ENCODE measurements around the gene PTPRT.

The PTPRT gene

DNA sequence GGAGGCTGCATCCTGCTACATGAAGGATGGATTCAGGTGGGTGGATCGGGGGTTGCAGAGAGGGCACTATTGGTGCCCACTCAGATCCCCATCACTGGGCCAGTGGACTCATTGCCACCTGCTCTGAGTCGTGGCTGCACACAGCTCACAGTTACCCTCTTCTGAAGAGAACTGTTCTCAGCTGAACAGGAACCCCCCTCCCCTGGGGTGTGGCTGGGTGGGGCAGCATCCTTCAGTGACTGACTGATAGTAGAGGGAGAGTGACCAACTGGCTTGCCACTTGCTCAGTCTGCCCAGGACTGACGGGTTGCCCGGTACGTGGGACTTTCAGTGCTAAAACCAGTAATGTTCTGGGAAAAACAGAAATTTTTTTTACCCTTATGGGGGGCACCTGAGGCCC, 1077.5 kb downstream of the PTPRT start:
- no peak overlapping the region for H3K27ac ChIP-seq (ENCODE audit: low read length)
- DNase-seq: no peak
- H3K79me2 ChIP-seq (ENCODE audit: low read length): no peaks in the 10 kb centered on the region

DNA sequence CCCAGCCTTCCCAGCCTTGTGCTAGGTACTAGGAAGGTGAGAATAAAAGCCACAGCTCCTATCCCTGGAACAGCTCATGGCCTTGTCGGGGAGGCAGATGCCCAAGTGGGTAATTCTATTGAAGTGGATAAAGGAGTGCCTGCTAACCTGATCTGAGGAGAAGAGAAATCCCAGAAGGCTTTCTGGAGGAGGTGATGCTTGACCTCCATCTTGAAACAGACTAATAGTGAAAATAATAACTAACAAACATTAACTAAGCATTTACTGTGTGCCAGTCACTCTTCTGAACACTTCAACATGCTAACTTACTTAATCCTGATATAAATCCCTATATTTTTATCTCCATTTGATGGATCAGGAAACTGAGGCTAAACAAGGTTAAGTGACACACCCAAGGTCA, 1078.4 kb downstream of the PTPRT start:
- no peaks in the 10 kb centered on the region for H3F3A ChIP-seq (ENCODE audit: insufficient read depth, low read length)
- no peak overlapping the region for H3K9ac ChIP-seq (ENCODE audit: low read length)
- H3K4me2 ChIP-seq (ENCODE audit: low read depth, low read length): no peak overlapping the region
- no peaks in the 10 kb centered on the region for H3K9me2 ChIP-seq (replicated peaks; ENCODE audit: insufficient read depth, low read length)
- H3K27me3 ChIP-seq (replicated peaks; ENCODE audit: insufficient read depth, low read length): no peaks in the 10 kb centered on the region
- no peak overlapping the region for H3K27ac ChIP-seq (ENCODE audit: low read length)
- no peak overlapping the region for H3K4me3 ChIP-seq (ENCODE audit: low read length)
- H3K9me3 ChIP-seq (replicated peaks; ENCODE audit: insufficient read depth, low read length): no peaks in the 10 kb centered on the region
- no peaks in the 10 kb centered on the region for H3K4me1 ChIP-seq (ENCODE audit: low read length)
- no peak overlapping the region for H2AFZ ChIP-seq (ENCODE audit: low read length)
- no peaks in the 10 kb centered on the region for H3K79me2 ChIP-seq (ENCODE audit: low read length)
- H3K36me3 ChIP-seq (replicated peaks; ENCODE audit: insufficient read depth, low read length): no peaks in the 10 kb centered on the region
- DNase-seq: no peak
- TF ChIP-seq, protein P1, sequence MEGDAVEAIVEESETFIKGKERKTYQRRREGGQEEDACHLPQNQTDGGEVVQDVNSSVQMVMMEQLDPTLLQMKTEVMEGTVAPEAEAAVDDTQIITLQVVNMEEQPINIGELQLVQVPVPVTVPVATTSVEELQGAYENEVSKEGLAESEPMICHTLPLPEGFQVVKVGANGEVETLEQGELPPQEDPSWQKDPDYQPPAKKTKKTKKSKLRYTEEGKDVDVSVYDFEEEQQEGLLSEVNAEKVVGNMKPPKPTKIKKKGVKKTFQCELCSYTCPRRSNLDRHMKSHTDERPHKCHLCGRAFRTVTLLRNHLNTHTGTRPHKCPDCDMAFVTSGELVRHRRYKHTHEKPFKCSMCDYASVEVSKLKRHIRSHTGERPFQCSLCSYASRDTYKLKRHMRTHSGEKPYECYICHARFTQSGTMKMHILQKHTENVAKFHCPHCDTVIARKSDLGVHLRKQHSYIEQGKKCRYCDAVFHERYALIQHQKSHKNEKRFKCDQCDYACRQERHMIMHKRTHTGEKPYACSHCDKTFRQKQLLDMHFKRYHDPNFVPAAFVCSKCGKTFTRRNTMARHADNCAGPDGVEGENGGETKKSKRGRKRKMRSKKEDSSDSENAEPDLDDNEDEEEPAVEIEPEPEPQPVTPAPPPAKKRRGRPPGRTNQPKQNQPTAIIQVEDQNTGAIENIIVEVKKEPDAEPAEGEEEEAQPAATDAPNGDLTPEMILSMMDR (IDR thresholded peaks at IDR 0.05; ENCODE audit: low read length): no peak
- TF ChIP-seq EZH2phosphoT487 (IDR thresholded peaks at IDR 0.05; ENCODE audit: low read length) (no peak), EZH2 (optimal IDR thresholded peaks at IDR 0.05; ENCODE audit: low read depth, low read length) (no peak)
- H4K20me1 ChIP-seq (ENCODE audit: insufficient read depth, low read length): no peaks in the 10 kb centered on the region

More for the DNA sequence above, 1077.5 kb downstream of the PTPRT start:
- H3F3A ChIP-seq (ENCODE audit: insufficient read depth, low read length): no peaks in the 10 kb centered on the region
- no peaks in the 10 kb centered on the region for H3K9me3 ChIP-seq (replicated peaks; ENCODE audit: insufficient read depth, low read length)
- no peak overlapping the region for H3K4me2 ChIP-seq (ENCODE audit: low read depth, low read length)
- TF ChIP-seq, protein P1 (IDR thresholded peaks at IDR 0.05; ENCODE audit: low read length): no peak
- TF ChIP-seq EZH2phosphoT487 (IDR thresholded peaks at IDR 0.05; ENCODE audit: low read length) (no peak), EZH2 (optimal IDR thresholded peaks at IDR 0.05; ENCODE audit: low read depth, low read length) (no peak)
- no peak overlapping the region for H2AFZ ChIP-seq (ENCODE audit: low read length)
- H4K20me1 ChIP-seq (ENCODE audit: insufficient read depth, low read length): no peaks in the 10 kb centered on the region
- no peaks in the 10 kb centered on the region for H3K4me1 ChIP-seq (ENCODE audit: low read length)
- H3K4me3 ChIP-seq (ENCODE audit: low read length): no peak overlapping the region
- H3K9me2 ChIP-seq (replicated peaks; ENCODE audit: insufficient read depth, low read length): no peaks in the 10 kb centered on the region
- H3K36me3 ChIP-seq (replicated peaks; ENCODE audit: insufficient read depth, low read length): no peaks in the 10 kb centered on the region
- no peak overlapping the region for H3K9ac ChIP-seq (ENCODE audit: low read length)
- no peaks in the 10 kb centered on the region for H3K27me3 ChIP-seq (replicated peaks; ENCODE audit: insufficient read depth, low read length)

DNA sequence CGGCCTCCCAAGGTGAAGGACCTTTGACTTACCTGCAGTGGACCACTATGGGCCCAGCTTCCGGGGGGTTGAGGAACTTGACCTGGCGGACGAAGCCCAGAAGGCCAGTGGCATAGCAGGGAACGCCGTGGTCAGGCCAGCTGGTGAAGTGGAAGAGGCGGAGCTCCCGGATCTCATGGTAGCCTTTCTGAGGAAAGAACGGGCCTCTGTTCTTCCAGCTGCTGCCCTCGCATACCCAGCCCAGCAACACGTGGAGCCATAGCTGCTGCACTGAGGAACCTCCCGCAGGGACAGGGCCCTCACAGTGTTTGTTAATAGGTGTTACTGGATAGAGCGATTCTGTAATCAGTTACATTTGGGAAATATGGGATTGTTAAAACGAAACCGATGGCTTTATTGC, 1079.4 kb downstream of the PTPRT start:
- H3K4me3 ChIP-seq (ENCODE audit: low read length): no peak overlapping the region
- no peaks in the 10 kb centered on the region for H3K27me3 ChIP-seq (replicated peaks; ENCODE audit: insufficient read depth, low read length)
- H3K9me2 ChIP-seq (replicated peaks; ENCODE audit: insufficient read depth, low read length): no peaks in the 10 kb centered on the region
- no peak overlapping the region for H3K4me2 ChIP-seq (ENCODE audit: low read depth, low read length)
- H3K9me3 ChIP-seq (replicated peaks; ENCODE audit: insufficient read depth, low read length): no peaks in the 10 kb centered on the region
- H3K9ac ChIP-seq (ENCODE audit: low read length): no peak overlapping the region
- H3K79me2 ChIP-seq (ENCODE audit: low read length): no peaks in the 10 kb centered on the region
- no peak overlapping the region for H2AFZ ChIP-seq (ENCODE audit: low read length)
- no peak for DNase-seq
- TF ChIP-seq EZH2 (optimal IDR thresholded peaks at IDR 0.05; ENCODE audit: low read depth, low read length) (no peak), EZH2phosphoT487 (IDR thresholded peaks at IDR 0.05; ENCODE audit: low read length) (no peak)
- TF ChIP-seq, protein P1 (IDR thresholded peaks at IDR 0.05; ENCODE audit: low read length): no peak
- H3F3A ChIP-seq (ENCODE audit: insufficient read depth, low read length): no peaks in the 10 kb centered on the region
- no peaks in the 10 kb centered on the region for H3K36me3 ChIP-seq (replicated peaks; ENCODE audit: insufficient read depth, low read length)
- H3K4me1 ChIP-seq (ENCODE audit: low read length): no peaks in the 10 kb centered on the region
- H4K20me1 ChIP-seq (ENCODE audit: insufficient read depth, low read length): no peaks in the 10 kb centered on the region
- H3K27ac ChIP-seq (ENCODE audit: low read length): no peak overlapping the region

Data from MM.1S (cell line).